Heart left ventricle (tissue), 13 donors: ENCODE results near the gene CCDC192.

Source experiments
- CTCF ChIP-seq, 12 donors: fragments of 200-600 bp; sonication (generic) in 4 of 12; IDR thresholded peaks; one replicate each; pipeline versions ENCODE4 v1.5.0 to v1.8.0; 2018 to 2022; ENCODE audit warnings: antibody characterized with exemption in 12 of 12, mild to moderate bottlenecking in 5 of 12
- POLR2A ChIP-seq, 2 donors: fragments of 450-650 bp; IDR thresholded peaks; one replicate each; pipeline ENCODE4 v1.6.1; 2017; ENCODE audit warnings: antibody characterized with exemption in 2 of 2, mild to moderate bottlenecking in 2 of 2, moderate library complexity in 2 of 2
- donor health status: ischemic (EF 13 %, LVEDD 7.1; RV severe dilation, severe dysfunction).
- donor health status: DM: no; HTN: yes; CAD: no.
- donor health status: DM: no; HTN: no; CAD: no.
- donor health status: ischemic (EF 25% LVEDD 6.9; RV normal size, moderate dysfunction).
- donor health status: ischemic (EF 25% LVEDD 5.7; RV mildly dilated, moderate dysfunction).
- donor health status: ischemic (EF 35%, LVEDD 5.7; RV mildly dilated, moderate dysfunction).
- donor health status: nonischemic (EF 11% LVEDD 7.7; RV severe dilation, severe dysfunction).
- donor health status: DM: yes; HTN: yes; CAD: no.
- donor health status: PGD.
- donor health status: ischemic (EF 29% LVEDD 5.4; RV normal size, mild dysfunction).
- donor health status: nonischemic (EF 23%, LVEDD 6.1; RV moderate dilation, normal function).

GRCh38 chr5:127834554-127834953 lies 131.4 kb downstream of the CCDC192 start:
- TF ChIP-seq POLR2A (IDR thresholded peaks at IDR 0.05): no peak
- no peak for TF ChIP-seq CTCF (IDR thresholded peaks at IDR 0.05)
